Sigmoid colon (tissue), 7 donors: Measurements from ENCODE around the gene DHX35. TPM values are rescaled to one million over a fixed set of nuclear protein-coding genes. Genes with fewer than 3 reads are reported as not detected.

Experiments used
- DNase-seq: peaks from one replicate; pipeline ENCODE4 v3.0.0-alpha.2; 2019
- H3K27ac ChIP-seq, 4 donors: fragments of 200-600 bp; sonication (generic); one replicate each; pipeline ENCODE4 v1.5.1; 2016 to 2019; ENCODE audit warnings: mild to moderate bottlenecking in 1 of 4
- H3K27me3 ChIP-seq, 3 donors: fragments of 200-600 bp; sonication (generic); one replicate each; pipeline ENCODE4 v1.5.1; 2019; ENCODE audit warnings: mild to moderate bottlenecking in 1 of 3
- H3K36me3 ChIP-seq, 4 donors: fragments of 200-600 bp; sonication (generic); one replicate each; pipeline ENCODE4 v1.5.1; 2016 to 2019
- H3K4me1 ChIP-seq, 4 donors: fragments of 200-600 bp; sonication (generic); one replicate each; pipeline ENCODE4 v1.5.1; 2017 to 2019
- H3K4me3 ChIP-seq, 4 donors: fragments of 200-600 bp; sonication (generic); one replicate each; pipeline ENCODE4 v1.5.1; 2017 to 2019; ENCODE audit warnings: mild to moderate bottlenecking in 2 of 4, moderate library complexity in 1 of 4
- H3K9me3 ChIP-seq, 4 donors: fragments of 200-600 bp in 3 of 4; sonication (generic) in 3 of 4; one replicate each; pipeline versions ENCODE4 v1.5.1 to v1.6.1; 2013 to 2019
- EP300 ChIP-seq, 4 donors: sonication (generic); formaldehyde crosslinking; IDR thresholded peaks; one replicate each; pipeline ENCODE4 v1.6.1; 2017; ENCODE audit warnings: antibody characterized with exemption in 4 of 4
- POLR2A ChIP-seq, 2 donors: fragments of 450-650 bp; IDR thresholded peaks; one replicate each; pipeline ENCODE4 v1.6.1; 2016; ENCODE audit warnings: antibody characterized with exemption in 2 of 2, mild to moderate bottlenecking in 2 of 2, moderate library complexity in 2 of 2
- POLR2AphosphoS5 ChIP-seq, 4 donors: sonication (generic); formaldehyde crosslinking; IDR thresholded peaks; one replicate each; pipeline ENCODE4 v1.6.1; 2017; ENCODE audit warnings: antibody characterized with exemption in 4 of 4
- WGBS, 2 donors: extraction: QIAGEN DNeasy Blood & Tissue Kit; methylation state at CpG; one replicate each; pipeline ENCODE4 v1.1.7; 2013; 5-methylcytosine and 5-hydroxymethylcytosine counted together
- intact Hi-C: fragments of 100-400 bp; cut with DNase I; formaldehyde crosslinking; loops from one replicate; pipeline ENCODE4 v1.15.1; 2023
- polyA plus RNA-seq, 3 donors: library from polyadenylated mRNA; stranded (reverse); fragments of 200-250 nt; gene quantifications; one replicate each; pipeline ENCODE4 v1.2.3, GENCODE V29; 2013
- total RNA-seq, 4 donors: library from RNA; depleted of rRNA; stranded (reverse); fragments of >200 nt; gene quantifications; one replicate each; pipeline ENCODE4 v1.1.0, GENCODE V29; 2016
- TF ChIP-seq, protein P1 (sequence below), 4 experiments: fragments of 450-650 bp in 3 of 4; fragments of 200-600 bp in 1 of 4; IDR thresholded peaks; one replicate each; pipeline ENCODE4 v1.5.1; 2016 to 2019; ENCODE audit warnings: antibody characterized with exemption in 4 of 4, mild to moderate bottlenecking in 3 of 4, moderate library complexity in 2 of 4
- donor health status: healthy with polysubstance abuse.
- donor health status: Bipolar disorder and iron deficiency.
- donor health status: healthy.

DHX35 gene
- total and polyA plus RNA-seq, 7 donors: 8.8 to 33.2 (median 16.1) TPM

- Histone ChIP-seq H3K9me3 (no peaks in the 10 kb centered on the region), H3K4me3 (no peak overlapping the region), H3K36me3 (no peaks in the 10 kb centered on the region), H3K27me3 (no peaks in the 10 kb centered on the region), H3K27ac (peak overlapping the region in 3 of 4 donors; percentile 87 to 98 (median 96)), H3K4me1 (peaks cover 0 to 72% (median 14%) of the 10 kb centered on the region in 4 donors)
- DNase-seq: no peak
- TF ChIP-seq, protein P1, sequence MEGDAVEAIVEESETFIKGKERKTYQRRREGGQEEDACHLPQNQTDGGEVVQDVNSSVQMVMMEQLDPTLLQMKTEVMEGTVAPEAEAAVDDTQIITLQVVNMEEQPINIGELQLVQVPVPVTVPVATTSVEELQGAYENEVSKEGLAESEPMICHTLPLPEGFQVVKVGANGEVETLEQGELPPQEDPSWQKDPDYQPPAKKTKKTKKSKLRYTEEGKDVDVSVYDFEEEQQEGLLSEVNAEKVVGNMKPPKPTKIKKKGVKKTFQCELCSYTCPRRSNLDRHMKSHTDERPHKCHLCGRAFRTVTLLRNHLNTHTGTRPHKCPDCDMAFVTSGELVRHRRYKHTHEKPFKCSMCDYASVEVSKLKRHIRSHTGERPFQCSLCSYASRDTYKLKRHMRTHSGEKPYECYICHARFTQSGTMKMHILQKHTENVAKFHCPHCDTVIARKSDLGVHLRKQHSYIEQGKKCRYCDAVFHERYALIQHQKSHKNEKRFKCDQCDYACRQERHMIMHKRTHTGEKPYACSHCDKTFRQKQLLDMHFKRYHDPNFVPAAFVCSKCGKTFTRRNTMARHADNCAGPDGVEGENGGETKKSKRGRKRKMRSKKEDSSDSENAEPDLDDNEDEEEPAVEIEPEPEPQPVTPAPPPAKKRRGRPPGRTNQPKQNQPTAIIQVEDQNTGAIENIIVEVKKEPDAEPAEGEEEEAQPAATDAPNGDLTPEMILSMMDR (IDR thresholded peaks at IDR 0.05): no peak
- TF ChIP-seq POLR2A (IDR thresholded peaks at IDR 0.05): no peak
- TF ChIP-seq POLR2AphosphoS5 (IDR thresholded peaks at IDR 0.05): no peak
- no peak for TF ChIP-seq EP300 (IDR thresholded peaks at IDR 0.05)
- WGBS, 2 donors: 96% methylated on average over 2 of the region's 2 CpGs
- intact Hi-C loops: no loop called here
Measured at GRCh38 chr20:38979434-38979833, 17.3 kb downstream of the DHX35 start.

- Histone ChIP-seq H3K9me3 (no peaks in the 10 kb centered on the region), H3K4me1 (peaks cover 0 to 74% (median 18%) of the 10 kb centered on the region in 4 donors), H3K27ac (peak overlapping the region in 3 of 4 donors; percentile 87 to 98 (median 96)), H3K36me3 (no peaks in the 10 kb centered on the region), H3K27me3 (no peaks in the 10 kb centered on the region), H3K4me3 (no peak overlapping the region)
- WGBS, 2 donors: 89 to 92% methylated on average over 3 of the region's 3 CpGs
- TF ChIP-seq, protein P1 (IDR thresholded peaks at IDR 0.05): no peak
- TF ChIP-seq POLR2A (IDR thresholded peaks at IDR 0.05) (no peak), POLR2AphosphoS5 (IDR thresholded peaks at IDR 0.05) (no peak), EP300 (IDR thresholded peaks at IDR 0.05) (no peak)
- intact Hi-C loops: no loop called here
- DNase-seq: no peak
Measured at GRCh38 chr20:38979842-38980241, 17.7 kb downstream of the DHX35 start.

DNA sequence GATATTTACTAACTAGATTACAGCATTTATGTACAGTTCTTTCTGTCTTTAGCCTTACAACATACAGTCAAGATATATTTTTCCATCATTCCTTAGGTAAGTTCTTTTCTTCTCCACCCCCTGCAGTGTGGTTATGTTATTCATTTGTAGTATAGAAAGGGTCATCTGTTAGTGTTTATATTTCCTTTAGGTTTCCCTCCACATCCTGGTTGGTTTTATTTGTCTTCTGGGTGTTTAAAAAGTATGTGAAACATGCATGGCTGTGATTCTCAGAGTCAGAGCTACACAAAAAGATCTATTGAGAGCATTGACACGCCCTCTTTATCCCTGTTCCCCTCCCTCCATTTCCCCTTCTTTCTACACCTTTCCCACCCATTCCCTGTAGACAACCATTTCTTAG is 20.1 kb downstream of the DHX35 start:
- H3K4me3 ChIP-seq: no peak overlapping the region
- no peaks in the 10 kb centered on the region for H3K36me3 ChIP-seq
- DNase-seq: no peak
- H3K9me3 ChIP-seq: no peaks in the 10 kb centered on the region
- TF ChIP-seq, protein P1 (IDR thresholded peaks at IDR 0.05): no peak
- no peak for TF ChIP-seq POLR2AphosphoS5 (IDR thresholded peaks at IDR 0.05)
- TF ChIP-seq POLR2A (IDR thresholded peaks at IDR 0.05): no peak
- TF ChIP-seq EP300 (IDR thresholded peaks at IDR 0.05): no peak
- no peaks in the 10 kb centered on the region for H3K27me3 ChIP-seq
- 38 to 79% methylated on average over 1 of the region's 1 CpG for WGBS, 2 donors
- H3K27ac ChIP-seq: peak overlapping the region in 3 of 4 donors; percentile 33 to 98 (median 75)
- H3K4me1 ChIP-seq: peaks cover 0 to 88% (median 40%) of the 10 kb centered on the region in 4 donors
- intact Hi-C loops: no loop called here

- intact Hi-C loops: loop anchor here (5.0 kb wide), 1 partner anchor 62 kb away; no protein-coding TSS in a partner anchor
- no peak for DNase-seq
- peaks cover 0 to 17% (median 1%) of the 10 kb centered on the region in 4 donors for H3K36me3 ChIP-seq
- H3K4me3 ChIP-seq: no peak overlapping the region
- no peaks in the 10 kb centered on the region for H3K27me3 ChIP-seq
- WGBS, 2 donors: 58 to 86% methylated on average over 4 of the region's 4 CpGs
- TF ChIP-seq EP300 (IDR thresholded peaks at IDR 0.05) (no peak), POLR2A (IDR thresholded peaks at IDR 0.05) (no peak), POLR2AphosphoS5 (IDR thresholded peaks at IDR 0.05) (no peak)
- TF ChIP-seq, protein P1 (IDR thresholded peaks at IDR 0.05): no peak
- H3K9me3 ChIP-seq: no peaks in the 10 kb centered on the region
- peaks cover 0 to 71% (median 39%) of the 10 kb centered on the region in 4 donors for H3K4me1 ChIP-seq
- peak overlapping the region; percentile 57 to 98 (median 82) for H3K27ac ChIP-seq
Measured at GRCh38 chr20:38985060-38985459, 22.9 kb downstream of the DHX35 start.
